DND-41 (cell line): ENCODE measurements around the gene MAN2B2.

ENCODE experiments used
- EZH2 ChIP-seq: IDR thresholded peaks from 3 replicates; pipeline ENCODE4 v1.6.1; 2012; ENCODE audit warnings: borderline replicate concordance, low read depth, mild to moderate bottlenecking, moderate library complexity, low read length, inconsistent platforms; ENCODE audit not compliant: severe bottlenecking
- TF ChIP-seq, protein P1 (sequence below): IDR thresholded peaks from 2 replicates; pipeline ENCODE4 v1.5.1; 2012; ENCODE audit warnings: borderline replicate concordance, low read length, moderate library complexity, mild to moderate bottlenecking; ENCODE audit not compliant: poor library complexity, severe bottlenecking; ENCODE audit errors: extremely low read depth

DNA sequence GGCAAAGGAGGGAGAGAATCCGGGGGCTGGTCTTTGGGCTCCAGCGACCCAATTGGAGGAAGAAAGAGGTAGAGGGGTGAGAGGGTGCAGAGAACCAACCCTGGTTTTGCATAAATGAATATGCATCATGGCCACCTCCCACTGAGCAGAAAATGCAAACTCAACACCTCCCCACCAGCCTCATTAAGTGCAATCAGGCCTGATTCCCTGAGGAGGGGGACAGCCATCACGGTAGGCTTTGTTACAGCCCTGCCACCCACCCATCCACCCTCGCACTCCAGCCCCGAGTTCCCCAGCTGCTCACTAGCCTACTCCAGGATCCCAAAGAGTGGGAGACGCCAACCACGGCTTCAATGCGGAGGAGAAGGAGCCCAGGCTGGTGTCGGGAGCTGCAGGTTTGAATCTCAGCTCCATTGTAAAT, 48.3 kb upstream of the MAN2B2 start:
- TF ChIP-seq EZH2: no peak
- TF ChIP-seq, protein P1, sequence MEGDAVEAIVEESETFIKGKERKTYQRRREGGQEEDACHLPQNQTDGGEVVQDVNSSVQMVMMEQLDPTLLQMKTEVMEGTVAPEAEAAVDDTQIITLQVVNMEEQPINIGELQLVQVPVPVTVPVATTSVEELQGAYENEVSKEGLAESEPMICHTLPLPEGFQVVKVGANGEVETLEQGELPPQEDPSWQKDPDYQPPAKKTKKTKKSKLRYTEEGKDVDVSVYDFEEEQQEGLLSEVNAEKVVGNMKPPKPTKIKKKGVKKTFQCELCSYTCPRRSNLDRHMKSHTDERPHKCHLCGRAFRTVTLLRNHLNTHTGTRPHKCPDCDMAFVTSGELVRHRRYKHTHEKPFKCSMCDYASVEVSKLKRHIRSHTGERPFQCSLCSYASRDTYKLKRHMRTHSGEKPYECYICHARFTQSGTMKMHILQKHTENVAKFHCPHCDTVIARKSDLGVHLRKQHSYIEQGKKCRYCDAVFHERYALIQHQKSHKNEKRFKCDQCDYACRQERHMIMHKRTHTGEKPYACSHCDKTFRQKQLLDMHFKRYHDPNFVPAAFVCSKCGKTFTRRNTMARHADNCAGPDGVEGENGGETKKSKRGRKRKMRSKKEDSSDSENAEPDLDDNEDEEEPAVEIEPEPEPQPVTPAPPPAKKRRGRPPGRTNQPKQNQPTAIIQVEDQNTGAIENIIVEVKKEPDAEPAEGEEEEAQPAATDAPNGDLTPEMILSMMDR: no peak
